ENCODE measurements around the gene HOXA13. TPM values are rescaled to one million over a fixed set of nuclear protein-coding genes. Genes with fewer than 3 reads are reported as not detected.

The HOXA13 gene
- total and polyA plus RNA-seq, 4 donors, result 0.02 TPM; not detected in 3

DNA sequence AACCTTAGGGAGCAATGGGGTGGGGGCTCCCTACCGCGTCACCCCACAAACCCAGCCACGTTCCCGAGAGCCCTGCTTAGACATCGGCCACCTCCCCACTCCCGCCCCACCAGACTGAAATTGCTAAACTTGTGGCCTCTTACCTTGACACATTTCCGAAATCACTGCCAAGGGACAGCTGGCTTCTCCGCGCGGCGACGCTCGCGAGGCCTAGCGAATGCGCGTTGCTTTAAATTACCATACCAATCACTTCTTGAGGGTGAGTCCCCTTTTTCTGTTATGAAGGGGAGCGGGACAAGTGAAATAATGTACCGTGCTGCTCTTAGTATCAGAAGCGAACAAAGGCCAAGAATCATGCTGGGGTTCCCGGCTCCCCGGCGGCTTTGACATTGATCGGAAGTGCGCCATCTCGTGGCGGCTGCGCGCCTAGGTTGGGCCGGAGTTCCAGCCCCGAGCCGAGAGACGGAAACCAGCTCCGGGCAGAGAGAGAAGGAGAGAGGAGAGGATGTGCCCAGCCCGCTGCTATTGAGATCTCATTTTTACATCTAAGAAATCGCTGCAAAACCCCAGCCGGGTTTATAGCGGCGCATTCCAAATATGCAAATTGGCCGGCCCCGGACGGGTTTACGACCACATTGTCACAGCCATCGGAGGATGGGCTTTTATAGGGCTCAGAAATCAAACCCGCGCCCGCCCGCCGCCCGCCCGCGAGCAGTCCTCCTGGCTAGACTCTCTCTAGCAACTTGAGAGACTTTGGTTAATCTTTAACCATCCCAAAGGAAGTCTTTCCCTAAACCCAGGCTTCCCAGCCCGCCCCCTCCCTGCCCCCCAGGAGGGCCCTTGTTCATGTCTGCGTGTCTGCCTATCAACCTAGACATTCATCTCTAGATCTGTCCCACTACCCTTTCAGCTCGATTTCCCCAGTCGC, 20.1 kb downstream of the HOXA13 start:
- Histone ChIP-seq H3K27ac (ENCODE audit: low read depth in 1 of 2, low read length in 2 of 2) (no peak overlapping the region), H3K9me3 (ENCODE audit: control insufficient read depth in 4 of 4, low read length in 3 of 4) (peaks cover 0 to 1% (median 0%) of the 10 kb centered on the region in 4 donors), H3K9ac (ENCODE audit: low read depth in 1 of 2, low read length in 2 of 2) (no peak overlapping the region), H3K27me3 (ENCODE audit: control insufficient read depth in 4 of 4, insufficient read depth in 4 of 4, low read length in 3 of 4) (peaks cover 18 to 68% (median 24%) of the 10 kb centered on the region in 4 donors), H3K4me1 (ENCODE audit: control insufficient read depth in 4 of 4, insufficient read depth in 4 of 4, low read length in 3 of 4) (peaks cover 2 to 19% (median 13%) of the 10 kb centered on the region in 4 donors), H3K36me3 (ENCODE audit: control insufficient read depth in 4 of 4, insufficient read depth in 3 of 4, low read depth in 1 of 4, low read length in 3 of 4) (no peaks in the 10 kb centered on the region), H3K4me3 (ENCODE audit: low read depth in 1 of 3, low read length in 3 of 3) (no peak overlapping the region)
- DNase-seq (ENCODE audit: low spot score), result peak; percentile 74
- WGBS, result 9% methylated on average over 56 of the region's 56 CpGs
- TF ChIP-seq, protein P1, sequence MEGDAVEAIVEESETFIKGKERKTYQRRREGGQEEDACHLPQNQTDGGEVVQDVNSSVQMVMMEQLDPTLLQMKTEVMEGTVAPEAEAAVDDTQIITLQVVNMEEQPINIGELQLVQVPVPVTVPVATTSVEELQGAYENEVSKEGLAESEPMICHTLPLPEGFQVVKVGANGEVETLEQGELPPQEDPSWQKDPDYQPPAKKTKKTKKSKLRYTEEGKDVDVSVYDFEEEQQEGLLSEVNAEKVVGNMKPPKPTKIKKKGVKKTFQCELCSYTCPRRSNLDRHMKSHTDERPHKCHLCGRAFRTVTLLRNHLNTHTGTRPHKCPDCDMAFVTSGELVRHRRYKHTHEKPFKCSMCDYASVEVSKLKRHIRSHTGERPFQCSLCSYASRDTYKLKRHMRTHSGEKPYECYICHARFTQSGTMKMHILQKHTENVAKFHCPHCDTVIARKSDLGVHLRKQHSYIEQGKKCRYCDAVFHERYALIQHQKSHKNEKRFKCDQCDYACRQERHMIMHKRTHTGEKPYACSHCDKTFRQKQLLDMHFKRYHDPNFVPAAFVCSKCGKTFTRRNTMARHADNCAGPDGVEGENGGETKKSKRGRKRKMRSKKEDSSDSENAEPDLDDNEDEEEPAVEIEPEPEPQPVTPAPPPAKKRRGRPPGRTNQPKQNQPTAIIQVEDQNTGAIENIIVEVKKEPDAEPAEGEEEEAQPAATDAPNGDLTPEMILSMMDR (IDR thresholded peaks at IDR 0.05; ENCODE audit: low read depth, low read length, missing input control), result peak; percentile 52
- TF ChIP-seq FOXA2 (IDR thresholded peaks at IDR 0.05), result no peak

DNA sequence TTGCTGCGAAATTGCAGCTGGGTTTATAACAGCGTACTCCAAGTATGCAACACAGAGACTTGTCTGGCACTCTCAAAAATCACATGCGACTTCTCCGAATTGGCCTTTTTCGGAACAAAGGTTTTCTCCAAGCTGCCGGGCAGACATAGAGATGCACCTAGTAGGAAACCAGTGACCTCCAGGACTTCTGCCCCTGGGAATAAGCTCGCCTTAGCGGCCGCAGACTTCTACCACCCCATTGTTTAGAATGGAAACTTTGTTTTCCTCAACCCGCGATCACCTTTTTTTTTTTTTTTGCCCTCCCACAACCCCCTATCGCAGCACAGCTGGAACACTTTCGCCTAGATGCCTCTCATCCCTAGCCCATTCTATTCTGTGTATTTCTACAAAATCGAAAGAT, 20.9 kb downstream of the HOXA13 start:
- Histone ChIP-seq H3K27ac (ENCODE audit: low read depth in 1 of 2, low read length in 2 of 2) (no peak overlapping the region), H3K9ac (ENCODE audit: low read depth in 1 of 2, low read length in 2 of 2) (no peak overlapping the region), H3K9me3 (ENCODE audit: control insufficient read depth in 4 of 4, low read length in 3 of 4) (no peaks in the 10 kb centered on the region), H3K27me3 (ENCODE audit: control insufficient read depth in 4 of 4, insufficient read depth in 4 of 4, low read length in 3 of 4) (peaks cover 23 to 71% (median 25%) of the 10 kb centered on the region in 4 donors), H3K4me3 (ENCODE audit: low read depth in 1 of 3, low read length in 3 of 3) (no peak overlapping the region), H3K4me1 (ENCODE audit: control insufficient read depth in 4 of 4, insufficient read depth in 4 of 4, low read length in 3 of 4) (peaks cover 2 to 16% (median 9%) of the 10 kb centered on the region in 4 donors), H3K36me3 (ENCODE audit: control insufficient read depth in 4 of 4, insufficient read depth in 3 of 4, low read depth in 1 of 4, low read length in 3 of 4) (no peaks in the 10 kb centered on the region)
- DNase-seq (ENCODE audit: low spot score), result no peak
- TF ChIP-seq, protein P2, sequence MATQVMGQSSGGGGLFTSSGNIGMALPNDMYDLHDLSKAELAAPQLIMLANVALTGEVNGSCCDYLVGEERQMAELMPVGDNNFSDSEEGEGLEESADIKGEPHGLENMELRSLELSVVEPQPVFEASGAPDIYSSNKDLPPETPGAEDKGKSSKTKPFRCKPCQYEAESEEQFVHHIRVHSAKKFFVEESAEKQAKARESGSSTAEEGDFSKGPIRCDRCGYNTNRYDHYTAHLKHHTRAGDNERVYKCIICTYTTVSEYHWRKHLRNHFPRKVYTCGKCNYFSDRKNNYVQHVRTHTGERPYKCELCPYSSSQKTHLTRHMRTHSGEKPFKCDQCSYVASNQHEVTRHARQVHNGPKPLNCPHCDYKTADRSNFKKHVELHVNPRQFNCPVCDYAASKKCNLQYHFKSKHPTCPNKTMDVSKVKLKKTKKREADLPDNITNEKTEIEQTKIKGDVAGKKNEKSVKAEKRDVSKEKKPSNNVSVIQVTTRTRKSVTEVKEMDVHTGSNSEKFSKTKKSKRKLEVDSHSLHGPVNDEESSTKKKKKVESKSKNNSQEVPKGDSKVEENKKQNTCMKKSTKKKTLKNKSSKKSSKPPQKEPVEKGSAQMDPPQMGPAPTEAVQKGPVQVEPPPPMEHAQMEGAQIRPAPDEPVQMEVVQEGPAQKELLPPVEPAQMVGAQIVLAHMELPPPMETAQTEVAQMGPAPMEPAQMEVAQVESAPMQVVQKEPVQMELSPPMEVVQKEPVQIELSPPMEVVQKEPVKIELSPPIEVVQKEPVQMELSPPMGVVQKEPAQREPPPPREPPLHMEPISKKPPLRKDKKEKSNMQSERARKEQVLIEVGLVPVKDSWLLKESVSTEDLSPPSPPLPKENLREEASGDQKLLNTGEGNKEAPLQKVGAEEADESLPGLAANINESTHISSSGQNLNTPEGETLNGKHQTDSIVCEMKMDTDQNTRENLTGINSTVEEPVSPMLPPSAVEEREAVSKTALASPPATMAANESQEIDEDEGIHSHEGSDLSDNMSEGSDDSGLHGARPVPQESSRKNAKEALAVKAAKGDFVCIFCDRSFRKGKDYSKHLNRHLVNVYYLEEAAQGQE (IDR thresholded peaks at IDR 0.05), result no peak
- TF ChIP-seq, protein P3, sequence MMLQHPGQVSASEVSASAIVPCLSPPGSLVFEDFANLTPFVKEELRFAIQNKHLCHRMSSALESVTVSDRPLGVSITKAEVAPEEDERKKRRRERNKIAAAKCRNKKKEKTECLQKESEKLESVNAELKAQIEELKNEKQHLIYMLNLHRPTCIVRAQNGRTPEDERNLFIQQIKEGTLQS (IDR thresholded peaks at IDR 0.05), result no peak
- TF ChIP-seq RAD21 (IDR thresholded peaks at IDR 0.05) (no peak), RXRA (IDR thresholded peaks at IDR 0.05) (no peak), JUND (IDR thresholded peaks at IDR 0.05) (no peak), TAF1 (conservative IDR thresholded peaks at IDR 0.05) (no peak), YY1 (IDR thresholded peaks at IDR 0.05) (no peak), FOXA1 (IDR thresholded peaks at IDR 0.05) (no peak), EGR1 (IDR thresholded peaks at IDR 0.05; ENCODE audit: low read depth in 2 of 2) (no peak), NR2F2 (IDR thresholded peaks at IDR 0.05) (no peak), HNF4G (IDR thresholded peaks at IDR 0.05) (no peak)
- TF ChIP-seq, protein P1 (IDR thresholded peaks at IDR 0.05; ENCODE audit: low read depth, low read length, missing input control), result no peak
- TF ChIP-seq, protein P4, sequence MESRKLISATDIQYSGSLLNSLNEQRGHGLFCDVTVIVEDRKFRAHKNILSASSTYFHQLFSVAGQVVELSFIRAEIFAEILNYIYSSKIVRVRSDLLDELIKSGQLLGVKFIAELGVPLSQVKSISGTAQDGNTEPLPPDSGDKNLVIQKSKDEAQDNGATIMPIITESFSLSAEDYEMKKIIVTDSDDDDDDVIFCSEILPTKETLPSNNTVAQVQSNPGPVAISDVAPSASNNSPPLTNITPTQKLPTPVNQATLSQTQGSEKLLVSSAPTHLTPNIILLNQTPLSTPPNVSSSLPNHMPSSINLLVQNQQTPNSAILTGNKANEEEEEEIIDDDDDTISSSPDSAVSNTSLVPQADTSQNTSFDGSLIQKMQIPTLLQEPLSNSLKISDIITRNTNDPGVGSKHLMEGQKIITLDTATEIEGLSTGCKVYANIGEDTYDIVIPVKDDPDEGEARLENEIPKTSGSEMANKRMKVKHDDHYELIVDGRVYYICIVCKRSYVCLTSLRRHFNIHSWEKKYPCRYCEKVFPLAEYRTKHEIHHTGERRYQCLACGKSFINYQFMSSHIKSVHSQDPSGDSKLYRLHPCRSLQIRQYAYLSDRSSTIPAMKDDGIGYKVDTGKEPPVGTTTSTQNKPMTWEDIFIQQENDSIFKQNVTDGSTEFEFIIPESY (IDR thresholded peaks at IDR 0.05), result no peak
- TF ChIP-seq, protein P5, sequence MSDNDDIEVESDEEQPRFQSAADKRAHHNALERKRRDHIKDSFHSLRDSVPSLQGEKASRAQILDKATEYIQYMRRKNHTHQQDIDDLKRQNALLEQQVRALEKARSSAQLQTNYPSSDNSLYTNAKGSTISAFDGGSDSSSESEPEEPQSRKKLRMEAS (IDR thresholded peaks at IDR 0.05), result no peak
- 33% methylated on average over 14 of the region's 14 CpGs for WGBS

Data from liver (tissue), 9 donors.